NCI-H524 (cell line): ENCODE data around the gene ZNF451.
"Not testable (repeated sequence)": the region's sequence is repeated elsewhere in the genome, so short reads cannot be mapped to it uniquely, and the experiment has no call there.

Experiments
- DNase-seq, 2 experiments: peaks; one replicate each; lab custom pipeline; 2025; lab: John Stamatoyannopoulos, UW

Gene ZNF451

DNA sequence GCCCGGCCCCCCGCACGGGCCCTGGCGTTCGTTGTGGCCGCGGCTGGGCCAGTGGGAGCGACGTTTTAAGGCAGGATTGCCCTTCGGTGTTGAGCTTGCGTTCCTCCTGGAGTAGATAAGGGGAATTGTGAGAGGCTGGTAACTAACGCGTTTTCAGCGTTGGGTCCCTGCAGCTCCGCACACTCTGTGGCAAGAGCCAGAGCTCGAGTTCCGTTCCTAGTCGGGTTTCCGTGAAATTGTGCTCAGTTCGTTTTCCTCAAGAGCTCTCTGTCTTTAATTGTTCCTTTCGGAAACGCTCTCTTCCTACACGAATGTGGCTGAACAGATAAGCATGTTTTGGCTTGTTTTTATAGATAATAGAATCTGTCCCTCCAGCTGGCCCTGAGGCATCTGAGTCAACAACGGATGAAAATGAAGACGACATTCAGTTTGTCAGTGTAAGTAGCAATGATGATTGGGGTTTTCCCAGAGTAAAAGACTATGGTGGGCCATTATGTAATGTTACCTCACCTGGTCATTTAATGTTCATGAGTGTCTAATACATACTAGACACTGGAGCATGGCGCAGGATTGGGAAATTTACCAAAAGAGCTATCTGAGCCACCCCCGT is 575 bp downstream of the ZNF451 start:
- DNase-seq, result not testable (repeated sequence)

DNA sequence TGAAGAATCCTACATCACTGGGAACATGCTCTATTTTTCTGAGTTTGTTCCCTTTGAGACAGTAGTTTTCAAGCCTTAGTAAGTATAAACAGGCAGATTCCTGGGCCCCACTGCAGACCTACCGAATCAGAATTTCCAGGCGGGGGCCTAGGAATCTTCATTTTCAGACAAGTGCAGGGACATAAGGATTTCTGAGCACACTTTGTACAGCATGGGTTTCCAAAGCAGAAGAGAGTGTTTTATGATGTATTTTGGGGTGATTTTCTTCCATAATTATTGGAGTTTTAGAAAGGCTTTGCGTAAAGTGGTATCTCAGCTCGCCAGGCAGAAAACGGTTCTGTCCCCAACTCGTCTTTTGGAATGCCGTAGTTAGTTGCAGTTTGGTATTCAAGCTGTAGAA is 1.4 kb downstream of the ZNF451 start:
- DNase-seq, result not testable (repeated sequence)

DNA sequence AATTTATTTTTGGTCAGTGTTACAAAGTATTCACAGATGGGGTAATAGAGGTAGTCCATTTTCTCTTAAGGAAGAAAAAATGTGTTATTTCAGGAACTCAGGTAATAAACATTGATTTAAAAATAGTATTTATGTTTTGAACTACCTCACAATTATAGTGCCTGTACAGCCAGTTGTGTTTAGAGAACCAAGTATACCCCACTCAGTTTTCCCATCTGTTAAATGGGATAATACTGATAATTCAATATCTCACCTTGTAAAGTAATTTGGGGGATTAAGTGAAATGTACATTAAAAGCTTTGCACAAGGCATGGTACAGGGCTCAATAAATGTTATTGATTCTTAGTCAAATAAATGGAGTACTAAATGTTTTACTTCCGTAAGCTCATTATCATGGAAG is 4.7 kb downstream of the ZNF451 start:
- no peak for DNase-seq

DNA sequence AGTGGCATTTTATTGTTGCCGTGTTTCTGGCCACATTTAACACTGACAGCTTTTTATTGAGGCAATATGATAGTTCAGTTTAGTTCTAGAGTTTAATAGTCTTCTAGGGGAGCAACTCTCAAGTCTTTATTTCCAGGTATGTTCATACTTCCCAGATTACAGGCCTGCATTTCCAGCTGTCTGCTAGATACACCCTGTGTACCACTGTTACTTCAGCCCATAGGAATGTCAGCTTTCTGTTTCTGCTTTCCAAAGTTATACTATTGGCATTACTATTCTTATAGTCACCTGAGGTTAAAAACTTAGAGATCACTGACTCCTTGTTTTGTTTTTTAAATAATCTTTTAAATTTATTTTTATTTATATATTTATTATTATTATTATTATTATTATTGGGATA is 7.6 kb downstream of the ZNF451 start:
- no peak for DNase-seq

DNA sequence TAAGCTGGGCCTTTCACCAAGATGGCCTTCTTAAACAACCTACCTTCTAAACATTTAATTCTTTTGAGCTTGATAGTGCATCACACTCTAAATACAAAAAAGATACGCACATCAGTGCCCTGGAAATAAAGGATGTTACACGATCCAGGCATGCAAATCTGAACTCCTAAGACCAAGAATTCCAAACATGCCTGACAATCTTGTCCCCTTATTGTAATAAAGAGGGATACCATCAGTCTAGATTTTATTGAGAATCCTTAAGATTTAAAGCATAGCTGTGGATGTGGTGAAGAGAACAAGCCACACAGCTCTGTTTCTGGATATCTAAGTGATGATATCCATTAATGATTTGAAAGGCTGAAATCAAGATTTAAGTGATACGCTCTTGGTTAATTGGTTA is 13.0 kb downstream of the ZNF451 start:
- DNase-seq, result no peak

DNA sequence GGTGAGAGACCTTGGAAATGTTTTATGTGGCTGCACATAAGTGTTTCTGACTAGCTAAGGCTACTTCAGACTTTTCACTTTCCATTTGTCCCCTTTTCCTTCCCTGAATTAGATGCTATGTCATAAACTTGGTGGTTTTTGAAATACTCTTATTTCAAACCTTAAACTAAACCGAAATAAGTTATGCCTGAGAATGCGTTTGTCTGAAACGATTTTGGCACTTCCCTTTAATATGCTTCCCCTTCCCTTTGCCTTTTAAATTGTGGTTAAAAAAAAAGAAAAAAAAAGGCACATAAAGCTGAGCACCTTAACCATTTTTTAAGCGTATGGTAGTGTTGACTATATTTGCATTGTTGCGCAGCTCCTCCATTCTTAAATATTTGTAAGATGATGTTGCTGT is 14.3 kb downstream of the ZNF451 start:
- no peak for DNase-seq

DNA sequence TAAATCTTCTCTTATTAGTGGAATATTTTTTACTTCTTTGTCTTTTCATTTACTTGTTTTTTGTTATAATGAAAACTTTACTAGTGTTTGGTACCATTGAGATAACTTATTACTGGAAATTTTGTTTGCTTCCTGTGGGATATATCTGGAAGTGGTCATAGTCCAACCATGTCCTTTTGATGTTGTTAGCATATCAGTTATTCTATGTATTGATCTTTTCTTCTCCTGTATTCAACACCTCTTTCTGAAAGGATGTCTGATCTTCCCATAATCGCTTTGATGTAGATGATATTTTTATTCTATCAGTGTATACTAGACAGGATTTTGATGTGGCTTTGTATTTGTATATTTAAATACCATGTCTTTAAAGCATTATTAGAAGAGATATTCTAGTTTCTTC is 17.0 kb downstream of the ZNF451 start:
- no peak for DNase-seq

DNA sequence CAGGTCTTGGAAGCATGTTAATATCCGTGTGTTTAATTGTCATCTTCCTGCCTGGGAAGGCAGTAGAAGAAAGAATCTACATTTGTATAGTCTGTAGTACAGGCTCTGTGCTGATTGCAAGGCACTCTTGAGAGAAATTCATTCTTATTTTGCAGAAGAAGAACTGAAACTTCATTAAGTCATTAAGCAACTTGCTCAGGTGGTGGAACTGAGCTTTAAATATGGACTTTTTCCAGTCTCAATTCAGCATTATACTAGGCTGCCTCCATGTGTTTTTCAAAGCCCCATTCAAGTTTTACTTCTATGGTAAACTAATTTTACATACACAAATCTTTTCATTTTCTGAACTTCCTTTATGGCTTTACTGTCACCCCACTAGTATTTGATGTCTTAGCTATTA is 18.7 kb downstream of the ZNF451 start:
- DNase-seq, result no peak

DNA sequence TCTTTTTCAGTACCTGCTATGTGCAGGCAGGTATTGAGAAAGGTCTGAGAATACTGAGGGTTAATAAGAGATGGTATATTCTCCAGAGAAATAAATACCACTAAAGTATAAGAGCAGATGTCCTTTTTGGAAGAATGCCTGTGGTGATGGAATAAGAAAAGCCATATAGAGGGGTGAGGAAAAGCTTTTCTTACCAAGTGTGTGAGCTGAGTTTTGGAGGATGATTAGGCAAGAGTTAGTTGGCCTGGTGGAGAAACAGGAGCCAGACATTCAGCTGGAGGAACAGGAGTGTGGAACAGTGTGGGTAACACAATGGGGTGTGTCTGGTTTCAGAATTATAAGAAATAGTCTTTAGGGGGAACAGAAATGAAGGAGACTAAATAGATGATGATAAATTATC is 19.9 kb downstream of the ZNF451 start:
- DNase-seq, result no peak

DNA sequence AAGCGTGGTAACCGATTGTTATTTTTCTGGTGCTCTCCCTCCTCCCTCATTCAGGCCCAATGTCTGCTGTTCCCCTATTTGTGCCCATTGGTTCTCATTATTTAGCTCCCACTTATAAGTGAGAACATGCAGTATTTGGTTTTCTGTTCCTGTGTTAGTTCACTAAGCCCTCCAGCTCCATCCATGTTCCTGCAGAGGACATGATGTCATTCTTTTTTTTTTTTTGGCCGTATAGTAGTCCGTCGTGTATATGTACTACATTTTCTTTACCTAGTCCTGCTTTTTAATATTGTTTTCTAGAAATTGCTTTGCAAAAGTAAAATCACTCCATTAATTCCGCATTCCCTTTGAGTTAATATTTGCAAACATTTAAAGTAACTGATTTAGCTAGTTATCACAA is 23.1 kb downstream of the ZNF451 start:
- DNase-seq, result no peak

DNA sequence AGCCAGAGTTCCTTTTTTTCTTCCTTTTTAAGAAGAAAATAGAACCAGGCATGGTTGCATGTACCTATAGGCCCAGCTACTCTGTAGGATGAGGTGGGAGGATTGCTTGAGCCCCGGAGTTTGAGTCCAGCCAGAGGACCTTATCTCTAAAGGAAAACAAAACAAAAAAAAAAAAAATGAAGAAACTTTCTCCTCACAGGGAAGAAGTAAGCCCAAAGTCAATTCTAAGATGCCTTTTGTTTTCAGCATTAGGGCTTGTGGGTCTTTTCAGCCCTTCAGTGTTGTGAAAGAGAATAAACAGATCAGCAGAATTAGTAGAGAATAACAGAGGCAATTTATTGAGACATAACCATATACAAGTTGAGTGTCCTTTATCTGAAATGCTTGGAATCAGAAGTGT is 26.8 kb downstream of the ZNF451 start:
- DNase-seq, result no peak

DNA sequence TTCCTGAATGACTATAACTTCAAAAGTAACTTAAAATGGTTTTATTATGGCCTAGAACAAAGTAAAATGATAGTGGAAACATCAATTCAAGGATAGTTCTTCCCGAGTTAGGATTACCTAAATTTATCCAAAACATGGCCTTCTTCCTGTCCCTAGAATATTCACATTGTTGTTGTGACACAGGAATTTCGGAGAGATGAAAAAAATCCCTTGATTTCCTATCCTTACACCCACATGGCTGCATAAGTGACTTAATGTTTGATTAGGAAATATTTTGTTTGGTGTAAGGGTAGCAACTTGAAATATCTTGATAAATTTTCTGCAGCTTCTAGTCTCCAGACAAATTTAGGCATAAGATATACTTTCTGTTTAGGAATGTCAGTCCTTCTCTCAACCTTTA is 27.8 kb downstream of the ZNF451 start:
- DNase-seq, result no peak

DNA sequence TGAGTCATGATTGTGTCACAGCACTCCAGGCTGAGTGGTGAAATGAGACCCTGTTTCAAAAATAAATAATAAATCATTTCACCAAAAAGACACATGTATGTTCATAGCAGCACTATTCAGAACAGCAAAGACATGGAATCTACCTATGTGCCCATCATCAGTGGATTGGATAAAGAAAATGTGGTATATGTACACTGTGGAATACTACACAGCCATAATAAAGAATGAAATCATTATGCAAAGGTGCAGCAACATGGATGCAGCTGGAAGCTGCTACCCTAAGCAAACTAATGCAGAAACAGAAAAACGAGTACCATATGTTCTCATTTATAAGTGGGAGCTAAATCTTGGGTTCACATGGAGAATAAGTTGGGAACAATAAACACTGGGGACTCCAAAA is 33.1 kb downstream of the ZNF451 start:
- DNase-seq, result no peak

DNA sequence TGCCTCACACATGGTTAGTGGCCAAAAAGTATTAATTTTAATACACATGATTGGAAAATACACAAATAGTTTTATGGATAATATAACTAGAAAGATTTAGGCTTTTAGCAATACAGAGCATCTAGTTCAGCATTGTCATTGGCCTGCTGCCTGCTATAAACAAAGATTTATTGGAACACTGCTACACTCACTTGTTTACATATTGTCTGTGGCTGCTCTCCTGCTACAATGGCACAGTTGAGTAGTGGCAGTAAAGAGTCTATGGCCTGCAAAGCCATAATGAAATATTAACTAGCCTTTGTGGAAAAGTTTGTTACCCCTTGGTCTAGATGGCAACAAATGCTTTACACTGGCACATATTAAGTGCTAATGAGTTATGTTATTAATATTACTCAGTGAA is 37.8 kb downstream of the ZNF451 start:
- no peak for DNase-seq

DNA sequence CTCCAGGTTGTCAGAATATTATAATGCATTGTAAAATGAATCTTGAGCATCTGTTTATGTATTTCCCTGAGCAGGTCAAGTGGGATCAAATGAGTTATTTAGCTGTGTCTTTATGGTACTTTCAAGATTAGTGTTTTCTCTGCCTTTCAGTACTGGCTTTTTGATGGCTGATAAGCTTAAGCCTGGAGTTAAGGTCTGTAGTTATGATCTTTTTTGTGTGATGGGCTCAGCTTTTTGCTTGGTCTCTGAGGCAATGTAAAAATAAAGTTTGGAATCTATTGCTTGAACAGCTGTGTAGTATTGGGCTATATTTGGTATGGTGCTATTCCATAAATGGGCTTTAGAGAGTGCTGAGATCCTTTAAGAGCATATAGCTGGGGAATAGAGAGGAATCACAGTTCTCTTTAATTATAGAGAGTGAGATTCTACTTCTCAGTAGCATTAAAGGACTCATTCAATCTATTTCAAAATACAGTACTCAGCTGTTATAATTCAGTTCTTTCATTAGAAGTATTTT is 40.7 kb downstream of the ZNF451 start:
- peak in 1 of 2 experiments; percentile 6 for DNase-seq

DNA sequence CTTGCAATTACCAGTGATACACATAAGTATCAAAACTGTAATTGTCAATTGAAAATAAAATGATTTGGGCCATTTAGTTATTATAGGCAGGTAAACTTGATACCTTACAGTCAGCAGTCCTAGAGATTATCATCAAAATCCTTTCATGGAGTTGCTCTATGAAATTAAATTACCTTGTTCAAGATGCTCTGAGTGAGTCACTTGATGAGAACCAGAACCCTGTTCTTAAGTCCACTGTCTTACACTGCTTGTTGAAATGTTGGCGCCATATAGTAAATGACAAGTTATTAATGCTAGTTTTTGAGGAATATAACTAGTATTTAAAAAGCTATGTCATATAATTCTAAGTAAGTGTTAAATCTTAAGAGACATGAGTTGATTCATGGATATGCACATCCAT is 45.0 kb downstream of the ZNF451 start:
- no peak for DNase-seq

DNA sequence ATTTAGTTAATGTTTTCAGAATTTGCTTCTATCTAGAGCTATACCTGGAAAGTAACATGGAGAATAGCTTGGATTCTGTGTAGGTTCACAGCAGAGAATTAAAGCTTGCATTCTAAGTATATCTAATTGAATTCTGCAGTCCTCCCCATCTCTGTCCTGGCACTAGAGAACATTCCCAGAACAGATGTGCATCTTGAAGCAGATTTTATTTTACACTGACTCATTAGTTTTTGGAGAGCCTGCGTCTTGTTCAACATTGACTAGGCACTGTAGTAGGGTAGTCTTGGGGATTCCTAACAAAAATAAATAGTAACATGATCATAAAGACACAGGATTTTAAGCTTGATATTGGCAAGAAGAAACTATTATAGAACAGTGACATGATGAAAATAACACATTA is 45.9 kb downstream of the ZNF451 start:
- peak in 1 of 2 experiments; percentile 8 for DNase-seq

DNA sequence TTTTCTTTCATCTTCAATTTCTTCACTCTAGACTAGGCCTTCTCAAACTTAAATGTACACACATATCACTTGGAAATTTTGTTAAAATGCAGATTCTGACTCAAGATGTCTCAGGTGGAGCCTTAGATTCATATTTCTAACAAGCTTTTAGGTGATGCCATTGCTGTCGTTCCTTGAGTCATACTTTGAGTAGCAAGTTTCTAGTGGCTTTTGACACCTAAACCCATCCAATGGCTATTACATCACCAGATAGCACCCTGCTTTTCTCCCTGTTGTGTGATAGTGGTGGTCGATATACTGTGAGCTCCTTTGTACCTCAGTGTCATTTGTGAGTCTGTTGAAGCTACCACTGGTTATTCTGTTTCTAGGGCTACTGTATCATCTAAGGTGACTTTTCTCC is 47.4 kb downstream of the ZNF451 start:
- no peak for DNase-seq

DNA sequence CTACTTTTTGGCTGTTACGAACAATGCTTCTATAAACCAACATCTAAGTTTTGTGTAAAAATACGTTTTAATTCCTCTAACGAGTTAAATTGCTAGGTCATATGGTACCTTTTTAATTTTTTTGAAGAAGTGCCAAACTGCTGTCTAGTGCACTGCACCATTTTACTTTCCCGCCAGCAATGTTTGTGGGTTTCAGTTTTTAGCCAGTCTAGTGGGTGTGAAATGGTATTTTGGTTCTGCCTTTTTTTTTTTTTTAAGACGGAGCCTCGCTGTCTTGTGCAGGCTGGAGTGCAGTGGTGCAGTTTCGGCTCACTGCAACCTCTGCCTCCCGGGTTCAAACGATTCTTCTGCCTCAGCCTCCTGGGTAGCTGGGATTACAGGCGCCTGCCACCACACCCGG is 48.0 kb downstream of the ZNF451 start:
- no peak for DNase-seq

DNA sequence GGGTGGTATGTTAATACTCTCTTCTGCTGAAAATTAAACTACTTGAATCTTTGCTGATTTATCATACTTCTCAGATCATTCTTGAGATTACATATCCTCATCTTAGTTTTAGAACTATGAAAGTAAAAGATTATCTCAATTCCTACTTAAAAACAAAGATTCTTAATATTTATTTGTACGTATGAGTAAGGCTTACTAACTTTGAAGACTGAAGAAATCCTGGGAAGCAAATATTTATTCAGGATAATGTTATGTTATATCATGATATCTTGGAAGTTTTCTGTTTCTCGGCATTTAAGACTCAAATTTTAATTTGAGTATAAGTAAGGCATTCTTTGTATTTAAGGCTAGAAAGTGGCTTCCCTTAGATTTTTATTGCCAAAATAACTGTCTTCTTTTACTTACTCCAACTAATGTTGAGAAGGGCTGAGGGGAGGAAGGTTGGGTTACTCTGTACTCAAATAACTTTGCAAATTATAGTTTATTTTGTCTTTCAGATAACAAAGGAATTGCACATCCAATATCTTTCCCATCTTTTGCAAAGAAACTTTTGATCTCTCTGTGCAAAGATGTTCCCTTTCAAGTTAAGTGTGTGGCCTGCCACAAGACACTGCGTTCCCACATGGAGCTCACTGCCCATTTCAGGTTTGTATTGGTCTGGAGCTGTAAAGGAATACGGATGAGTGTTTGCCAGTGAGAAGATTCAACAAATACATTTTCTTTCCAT is 51.6 kb downstream of the ZNF451 start:
- DNase-seq, result no peak

DNA sequence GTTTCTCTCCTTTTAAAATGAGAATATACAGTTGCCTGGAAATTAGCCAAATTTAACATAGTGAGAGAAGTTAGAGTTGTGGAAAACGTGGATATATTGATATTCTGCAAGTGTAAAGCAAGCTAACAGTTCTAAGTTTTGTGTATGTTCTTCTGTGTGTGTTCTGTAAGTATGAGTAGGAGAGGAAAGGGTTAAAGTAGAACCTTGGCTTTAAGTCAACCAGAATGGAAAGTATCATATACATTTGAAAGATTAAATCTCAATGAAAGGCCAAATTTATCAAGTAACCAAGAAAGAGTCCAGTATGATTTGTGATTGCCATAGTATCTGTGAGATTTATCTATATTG is 52.2 kb downstream of the ZNF451 start:
- DNase-seq, result no peak

DNA sequence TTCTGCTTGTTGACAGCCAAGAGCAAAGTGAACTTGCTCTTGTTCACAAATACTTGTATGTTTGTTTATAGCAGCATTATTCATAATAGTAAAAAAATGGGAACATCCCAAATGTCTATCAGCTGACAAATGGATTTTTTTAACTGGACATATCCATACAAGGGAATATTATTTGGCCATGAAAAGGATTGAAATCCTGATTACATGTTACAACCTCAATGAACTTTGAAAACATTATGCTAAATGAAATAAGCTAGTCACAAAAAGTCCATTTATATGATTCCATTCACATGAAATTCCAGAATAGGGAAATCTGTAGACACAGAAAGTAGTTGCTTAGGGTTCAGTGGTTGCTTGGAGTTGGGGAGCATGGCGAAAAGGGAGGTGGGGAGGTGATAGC is 53.7 kb downstream of the ZNF451 start:
- DNase-seq, result no peak

DNA sequence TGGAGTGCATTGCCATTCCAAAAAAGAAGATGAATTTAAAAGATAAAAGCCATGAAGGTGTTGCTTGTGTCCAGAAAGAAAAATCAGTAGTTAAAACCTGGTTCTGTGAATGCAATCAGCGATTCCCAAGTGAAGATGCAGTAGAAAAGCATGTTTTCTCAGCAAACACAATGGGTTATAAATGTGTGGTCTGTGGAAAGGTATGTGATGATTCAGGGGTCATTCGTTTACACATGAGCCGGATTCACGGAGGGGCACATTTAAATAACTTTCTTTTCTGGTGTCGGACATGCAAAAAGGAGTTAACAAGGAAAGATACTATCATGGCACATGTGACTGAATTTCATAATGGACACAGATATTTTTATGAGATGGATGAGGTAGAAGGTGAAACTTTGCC is 57.4 kb downstream of the ZNF451 start:
- no peak for DNase-seq
